ENCODE results near the gene TNKS1BP1. TPM values are rescaled to one million over a fixed set of nuclear protein-coding genes. Genes with fewer than 3 reads are reported as not detected.
A peak's percentile ranks its signal among the peaks of the same experiment; 100 is the strongest.
"Not testable (repeated sequence)": the region's sequence is repeated elsewhere in the genome, so short reads cannot be mapped to it uniquely, and the experiment has no call there.

Gene TNKS1BP1
- total and polyA plus RNA-seq, 4 experiments from 2014 or later = 0.52 to 23.7 (median 10.9) TPM

DNA sequence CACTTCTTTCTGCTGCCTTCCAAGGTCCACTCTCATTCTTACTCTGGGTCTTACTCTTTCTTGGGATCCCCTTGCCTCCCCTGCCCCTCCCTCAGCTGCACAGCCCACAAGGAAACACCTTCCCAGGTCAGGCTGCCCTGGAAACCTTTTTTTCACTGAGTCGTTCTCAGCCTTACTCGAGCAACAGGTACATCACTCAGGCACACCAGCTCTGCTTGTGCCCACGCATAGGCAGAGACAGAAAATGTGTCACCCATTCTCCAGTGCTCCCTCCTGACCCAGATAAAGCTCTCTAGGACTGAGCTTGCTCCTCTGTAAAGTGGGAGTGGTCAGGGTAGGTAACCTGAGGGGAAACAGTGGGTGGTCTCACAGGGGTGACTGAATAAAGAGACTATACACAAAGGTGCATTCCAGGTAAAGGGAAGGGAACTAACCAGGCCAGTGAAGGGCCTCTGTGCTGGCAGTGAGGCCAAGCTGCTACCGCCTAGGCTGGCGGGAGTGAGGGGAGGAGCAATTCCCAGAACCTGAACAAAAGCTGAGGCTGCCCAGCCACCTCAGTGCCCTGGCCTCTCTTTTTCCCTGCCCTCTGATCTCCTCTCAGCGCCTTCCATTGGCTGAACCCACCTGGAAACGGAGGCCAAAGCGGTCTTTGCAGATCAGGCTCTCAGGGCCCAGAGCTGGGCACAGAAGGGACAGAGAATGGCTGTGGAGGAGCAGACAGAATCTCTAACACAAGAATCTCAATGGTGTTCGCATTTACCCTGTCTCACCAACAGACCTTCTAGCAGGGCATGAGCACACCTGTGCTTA, 40.3 kb upstream of the TNKS1BP1 start:
- peaks cover 0 to 2% (median 0%) of the 10 kb centered on the region in 8 donors for H3K9me3 Mint-ChIP-seq
- CTCF ChIA-PET (ENCODE audit: partially characterized antibody) = interaction anchor here (0.8 kb wide), 1 partner anchor 12 kb away, joined by 3 read pairs; no protein-coding TSS in a partner anchor
- H3K4me1 ChIP-seq (ENCODE audit: insufficient read depth, low read length) = no peaks in the 10 kb centered on the region
- POLR2A ChIA-PET (ENCODE audit: partially characterized antibody) = no interaction called here
- peak overlapping the region in 1 of 7 donors; percentile 62 for H3K27ac Mint-ChIP-seq
- H3K27me3 ChIP-seq (ENCODE audit: insufficient read depth, low read length) = no peaks in the 10 kb centered on the region
- intact Hi-C loops (cut with micrococcal nuclease) = no loop called here
- H3K36me3 ChIP-seq (ENCODE audit: insufficient read depth, low read length) = no peaks in the 10 kb centered on the region
- H3K4me3 ChIP-seq (ENCODE audit: low read length in 2 of 2) = no peak overlapping the region
- H3K4me3 Mint-ChIP-seq = peak overlapping the region in 1 of 8 donors; percentile 2
- no peaks in the 10 kb centered on the region for H3K36me3 Mint-ChIP-seq
- H3K9me3 ChIP-seq (ENCODE audit: control insufficient read depth in 1 of 2, low read length in 2 of 2) = no peaks in the 10 kb centered on the region
- peaks cover 6 to 7% of the 10 kb centered on the region in 2 donors for H3K27me3 Mint-ChIP-seq
- no peaks in the 10 kb centered on the region for H3K4me1 Mint-ChIP-seq
- no peak for DNase-seq
- no peak overlapping the region for H3K27ac ChIP-seq (ENCODE audit: low read depth, low read length)

GRCh38 chr11:57363131-57364080, 38.7 kb upstream of the TNKS1BP1 start:
- POLR2A ChIA-PET (ENCODE audit: partially characterized antibody) = no interaction called here

GRCh38 chr11:57361926-57362325, 37.2 kb upstream of the TNKS1BP1 start:
- H3K27me3 Mint-ChIP-seq = peaks cover 6 to 7% of the 10 kb centered on the region in 2 donors

More at GRCh38 chr11:57363131-57364080, 38.7 kb upstream of the TNKS1BP1 start:
- H3K36me3 Mint-ChIP-seq = no peaks in the 10 kb centered on the region
- peaks cover 0 to 2% (median 0%) of the 10 kb centered on the region in 8 donors for H3K9me3 Mint-ChIP-seq
- no peaks in the 10 kb centered on the region for H3K4me1 Mint-ChIP-seq
- H3K27ac ChIP-seq (ENCODE audit: low read depth, low read length) = no peak overlapping the region
- CTCF ChIA-PET (ENCODE audit: partially characterized antibody) = interaction anchor here (1.2 to 7.8 kb wide), 3 partner anchors 15 to 130 kb away, joined by 3 to 70 read pairs (median 3); no protein-coding TSS in a partner anchor
- no peaks in the 10 kb centered on the region for H3K4me1 ChIP-seq (ENCODE audit: insufficient read depth, low read length)
- H3K4me3 Mint-ChIP-seq = no peak overlapping the region
- intact Hi-C loops (cut with micrococcal nuclease) = no loop called here
- no peak overlapping the region for H3K4me3 ChIP-seq (ENCODE audit: low read length in 2 of 2)
- H3K27me3 Mint-ChIP-seq = peaks cover 6 to 7% of the 10 kb centered on the region in 2 donors
- no peaks in the 10 kb centered on the region for H3K27me3 ChIP-seq (ENCODE audit: insufficient read depth, low read length)
- H3K9me3 ChIP-seq (ENCODE audit: control insufficient read depth in 1 of 2, low read length in 2 of 2) = no peaks in the 10 kb centered on the region
- H3K27ac Mint-ChIP-seq = no peak overlapping the region
- H3K36me3 ChIP-seq (ENCODE audit: insufficient read depth, low read length) = no peaks in the 10 kb centered on the region
- DNase-seq = no peak

DNA sequence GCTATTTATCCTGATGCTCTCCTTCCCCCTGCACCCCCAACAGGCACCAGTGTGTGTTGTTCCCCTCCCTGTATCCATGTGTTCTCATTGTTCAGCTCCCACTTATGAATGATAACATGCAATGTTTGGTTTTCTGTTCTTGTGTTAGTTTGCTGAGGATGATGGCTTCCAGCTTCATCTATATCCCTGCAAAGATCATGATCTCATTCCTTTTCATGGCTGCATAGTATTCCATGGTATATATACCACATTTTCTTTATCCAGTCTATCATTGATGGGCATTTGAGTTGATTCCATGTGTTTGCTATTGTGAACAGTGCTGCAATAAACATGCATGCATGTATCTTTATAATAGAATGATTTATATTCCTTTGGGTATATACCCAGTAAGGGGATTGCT, 36.7 kb upstream of the TNKS1BP1 start:
- H3K4me1 ChIP-seq (ENCODE audit: insufficient read depth, low read length); H3K27ac Mint-ChIP-seq; DNase-seq; H3K27me3 Mint-ChIP-seq; H3K27me3 ChIP-seq (ENCODE audit: insufficient read depth, low read length); intact Hi-C loops (cut with micrococcal nuclease); H3K4me1 Mint-ChIP-seq; H3K4me3 Mint-ChIP-seq; POLR2A ChIA-PET (ENCODE audit: partially characterized antibody); H3K36me3 Mint-ChIP-seq; H3K36me3 ChIP-seq (ENCODE audit: insufficient read depth, low read length); H3K4me3 ChIP-seq (ENCODE audit: low read length in 2 of 2); H3K9me3 Mint-ChIP-seq; H3K27ac ChIP-seq (ENCODE audit: low read depth, low read length); H3K9me3 ChIP-seq (ENCODE audit: control insufficient read depth in 1 of 2, low read length in 2 of 2): not testable (repeated sequence)
- CTCF ChIA-PET (ENCODE audit: partially characterized antibody) = interaction anchor here (3.0 to 7.8 kb wide), 2 partner anchors 13 to 132 kb away, joined by 8 to 70 read pairs; no protein-coding TSS in a partner anchor

More at GRCh38 chr11:57361926-57362325, 37.2 kb upstream of the TNKS1BP1 start:
- no peak overlapping the region for H3K27ac ChIP-seq (ENCODE audit: low read depth, low read length)
- Mint-ChIP-seq H3K27ac (no peak overlapping the region), H3K9me3 (peaks cover 0 to 2% (median 0%) of the 10 kb centered on the region in 8 donors), H3K4me3 (peak overlapping the region in 1 of 8 donors; percentile 5), H3K4me1 (no peaks in the 10 kb centered on the region), H3K36me3 (no peaks in the 10 kb centered on the region)
- H3K36me3 ChIP-seq (ENCODE audit: insufficient read depth, low read length) = no peaks in the 10 kb centered on the region
- CTCF ChIA-PET (ENCODE audit: partially characterized antibody) = interaction anchor here (1.2 to 7.8 kb wide), 4 partner anchors 14 to 132 kb away, joined by 3 to 70 read pairs (median 6); no protein-coding TSS in a partner anchor
- no peaks in the 10 kb centered on the region for H3K4me1 ChIP-seq (ENCODE audit: insufficient read depth, low read length)
- no peak for DNase-seq
- no peak overlapping the region for H3K4me3 ChIP-seq (ENCODE audit: low read length in 2 of 2)
- intact Hi-C loops (cut with micrococcal nuclease) = no loop called here
- H3K9me3 ChIP-seq (ENCODE audit: control insufficient read depth in 1 of 2, low read length in 2 of 2) = no peaks in the 10 kb centered on the region
- POLR2A ChIA-PET (ENCODE audit: partially characterized antibody) = interaction anchor here (0.5 kb wide), 1 partner anchor 130 kb away, joined by 3 read pairs; no protein-coding TSS in a partner anchor
- no peaks in the 10 kb centered on the region for H3K27me3 ChIP-seq (ENCODE audit: insufficient read depth, low read length)

DNA sequence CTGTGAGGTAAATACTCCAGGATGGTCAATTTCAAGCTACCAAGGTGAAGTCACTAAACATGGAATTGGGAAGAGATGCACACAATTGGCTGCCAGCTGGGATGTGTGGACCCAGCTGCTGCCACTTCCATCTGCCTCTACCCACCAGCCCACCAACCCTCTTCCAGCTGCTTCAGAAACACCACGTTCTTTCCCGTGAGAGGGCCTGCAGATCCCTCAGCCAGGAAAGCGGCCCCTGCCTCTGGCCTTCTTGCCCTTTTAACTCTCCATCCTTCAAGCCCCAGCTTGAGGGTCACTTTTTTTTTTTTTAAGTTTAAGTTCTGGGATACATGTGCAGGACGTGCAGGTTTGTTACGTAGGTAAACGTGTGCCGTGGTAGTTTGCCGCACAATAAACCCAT, 36.2 kb upstream of the TNKS1BP1 start:
- ChIA-PET CTCF (ENCODE audit: partially characterized antibody) (interaction anchor here (3.0 to 7.8 kb wide), 2 partner anchors 13 to 133 kb away, joined by 8 to 70 read pairs; no protein-coding TSS in a partner anchor), POLR2A (ENCODE audit: partially characterized antibody) (no interaction called here)
- Histone ChIP-seq H3K9me3 (ENCODE audit: control insufficient read depth in 1 of 2, low read length in 2 of 2) (no peaks in the 10 kb centered on the region), H3K4me1 (ENCODE audit: insufficient read depth, low read length) (no peaks in the 10 kb centered on the region), H3K27ac (ENCODE audit: low read depth, low read length) (no peak overlapping the region), H3K27me3 (ENCODE audit: insufficient read depth, low read length) (no peaks in the 10 kb centered on the region), H3K36me3 (ENCODE audit: insufficient read depth, low read length) (no peaks in the 10 kb centered on the region), H3K4me3 (ENCODE audit: low read length in 2 of 2) (no peak overlapping the region)
- Mint-ChIP-seq H3K4me1 (no peaks in the 10 kb centered on the region), H3K27me3 (peaks cover 5 to 11% of the 10 kb centered on the region in 2 donors), H3K27ac (peak overlapping the region in 1 of 7 donors; percentile 35), H3K9me3 (no peaks in the 10 kb centered on the region), H3K36me3 (no peaks in the 10 kb centered on the region), H3K4me3 (no peak overlapping the region)
- intact Hi-C loops (cut with micrococcal nuclease) = no loop called here
- DNase-seq = no peak

DNA sequence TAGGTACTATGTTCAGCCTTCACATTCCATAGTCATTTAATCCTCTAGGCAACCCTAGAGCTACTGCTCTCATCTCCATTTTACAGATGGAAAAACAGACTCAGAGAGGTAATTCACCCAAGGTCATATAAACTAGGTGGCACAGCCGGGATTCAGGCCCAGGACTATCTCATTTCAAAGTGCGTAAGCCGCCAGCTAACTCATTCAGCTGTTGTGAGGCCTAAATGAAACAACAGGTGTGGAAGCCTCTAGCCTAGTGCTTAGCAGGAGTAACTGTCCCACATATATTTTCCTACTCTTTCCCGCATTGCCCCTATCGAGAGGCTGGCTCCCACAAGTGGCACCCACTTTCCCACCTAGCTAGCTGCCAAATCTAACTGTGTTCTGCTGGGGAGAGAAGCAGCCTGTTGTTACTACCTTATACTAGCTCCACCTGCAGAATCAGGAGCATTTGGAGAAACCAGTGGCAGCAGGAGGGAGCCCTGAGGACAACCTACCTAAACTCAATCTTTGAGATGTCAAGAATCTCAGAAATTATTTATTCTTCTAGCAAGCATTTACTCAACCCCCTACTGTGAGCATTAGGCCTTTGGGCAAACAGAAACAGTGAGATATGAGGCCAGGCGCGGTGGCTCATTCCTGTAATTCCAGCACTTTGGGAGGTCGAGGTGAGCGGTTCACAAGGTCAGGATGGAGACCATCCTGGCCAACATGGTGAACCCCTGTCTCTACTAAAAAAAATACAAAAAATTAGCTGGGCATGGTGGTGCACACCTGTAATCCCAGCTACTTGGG, 35.3 kb upstream of the TNKS1BP1 start:
- Histone ChIP-seq H3K27ac (ENCODE audit: low read depth, low read length) (no peak overlapping the region), H3K27me3 (ENCODE audit: insufficient read depth, low read length) (no peaks in the 10 kb centered on the region), H3K9me3 (ENCODE audit: control insufficient read depth in 1 of 2, low read length in 2 of 2) (no peaks in the 10 kb centered on the region), H3K36me3 (ENCODE audit: insufficient read depth, low read length) (no peaks in the 10 kb centered on the region), H3K4me3 (ENCODE audit: low read length in 2 of 2) (no peak overlapping the region), H3K4me1 (ENCODE audit: insufficient read depth, low read length) (no peaks in the 10 kb centered on the region)
- peaks cover 5 to 12% of the 10 kb centered on the region in 2 donors for H3K27me3 Mint-ChIP-seq
- H3K4me1 Mint-ChIP-seq = no peaks in the 10 kb centered on the region
- CTCF ChIA-PET (ENCODE audit: partially characterized antibody) = interaction anchor here (1.3 to 7.8 kb wide), 3 partner anchors 12 to 134 kb away, joined by 4 to 70 read pairs (median 8); no protein-coding TSS in a partner anchor
- POLR2A ChIA-PET (ENCODE audit: partially characterized antibody) = no interaction called here
- no peaks in the 10 kb centered on the region for H3K36me3 Mint-ChIP-seq
- H3K9me3 Mint-ChIP-seq = no peaks in the 10 kb centered on the region
- intact Hi-C loops (cut with micrococcal nuclease) = no loop called here
- H3K27ac Mint-ChIP-seq = no peak overlapping the region
- H3K4me3 Mint-ChIP-seq = no peak overlapping the region
- no peak for DNase-seq
